WI38 (cell line): ENCODE results near the gene PDC.

Source experiments
- H3K4me3 ChIP-seq: 2 replicates; pipeline ENCODE4 v1.5.1; 2011; ENCODE audit warnings: low read depth, mild to moderate bottlenecking, control low read depth, low read length
- TF ChIP-seq, protein P1 (sequence below): IDR thresholded peaks from 2 replicates; pipeline ENCODE4 v1.5.1; 2012; ENCODE audit warnings: low read depth, mild to moderate bottlenecking, control low read depth, low read length

The PDC gene

GRCh38 chr1:186483561-186483960 is 22.6 kb upstream of the PDC start:
- TF ChIP-seq, protein P1, sequence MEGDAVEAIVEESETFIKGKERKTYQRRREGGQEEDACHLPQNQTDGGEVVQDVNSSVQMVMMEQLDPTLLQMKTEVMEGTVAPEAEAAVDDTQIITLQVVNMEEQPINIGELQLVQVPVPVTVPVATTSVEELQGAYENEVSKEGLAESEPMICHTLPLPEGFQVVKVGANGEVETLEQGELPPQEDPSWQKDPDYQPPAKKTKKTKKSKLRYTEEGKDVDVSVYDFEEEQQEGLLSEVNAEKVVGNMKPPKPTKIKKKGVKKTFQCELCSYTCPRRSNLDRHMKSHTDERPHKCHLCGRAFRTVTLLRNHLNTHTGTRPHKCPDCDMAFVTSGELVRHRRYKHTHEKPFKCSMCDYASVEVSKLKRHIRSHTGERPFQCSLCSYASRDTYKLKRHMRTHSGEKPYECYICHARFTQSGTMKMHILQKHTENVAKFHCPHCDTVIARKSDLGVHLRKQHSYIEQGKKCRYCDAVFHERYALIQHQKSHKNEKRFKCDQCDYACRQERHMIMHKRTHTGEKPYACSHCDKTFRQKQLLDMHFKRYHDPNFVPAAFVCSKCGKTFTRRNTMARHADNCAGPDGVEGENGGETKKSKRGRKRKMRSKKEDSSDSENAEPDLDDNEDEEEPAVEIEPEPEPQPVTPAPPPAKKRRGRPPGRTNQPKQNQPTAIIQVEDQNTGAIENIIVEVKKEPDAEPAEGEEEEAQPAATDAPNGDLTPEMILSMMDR = no peak
- no peak overlapping the region for H3K4me3 ChIP-seq

DNA sequence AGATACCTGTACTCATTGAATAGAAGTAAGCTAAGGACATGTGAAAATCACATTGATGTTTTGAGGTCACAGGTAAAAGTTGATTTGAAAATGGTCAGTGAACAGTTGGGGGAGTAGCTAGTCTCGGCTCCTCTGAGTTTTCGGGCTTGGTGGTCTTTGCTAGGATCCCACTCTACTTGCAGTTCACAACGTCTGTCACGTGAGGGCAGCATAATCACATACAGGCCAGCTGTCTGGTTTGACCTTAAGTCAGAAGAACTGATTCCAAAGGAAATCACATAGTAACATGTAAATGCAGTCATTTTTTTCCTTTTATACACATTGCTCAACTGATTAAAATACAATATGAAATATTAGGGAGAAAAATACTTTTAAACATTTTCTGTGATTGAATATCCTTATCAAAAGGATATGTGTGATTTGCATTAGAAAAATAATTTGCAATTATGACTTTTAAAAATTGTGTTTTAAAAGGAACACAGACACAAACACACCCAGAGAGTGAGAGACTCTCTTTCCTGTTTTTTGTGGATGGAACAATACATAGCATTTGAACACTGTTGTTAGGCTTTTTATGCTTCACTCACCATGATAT is 21.8 kb upstream of the PDC start:
- H3K4me3 ChIP-seq = no peak overlapping the region
- TF ChIP-seq, protein P1 = peak; percentile 94

GRCh38 chr1:186481303-186481888 is 20.5 kb upstream of the PDC start:
- no peak overlapping the region for H3K4me3 ChIP-seq
- TF ChIP-seq, protein P1 = no peak

DNA sequence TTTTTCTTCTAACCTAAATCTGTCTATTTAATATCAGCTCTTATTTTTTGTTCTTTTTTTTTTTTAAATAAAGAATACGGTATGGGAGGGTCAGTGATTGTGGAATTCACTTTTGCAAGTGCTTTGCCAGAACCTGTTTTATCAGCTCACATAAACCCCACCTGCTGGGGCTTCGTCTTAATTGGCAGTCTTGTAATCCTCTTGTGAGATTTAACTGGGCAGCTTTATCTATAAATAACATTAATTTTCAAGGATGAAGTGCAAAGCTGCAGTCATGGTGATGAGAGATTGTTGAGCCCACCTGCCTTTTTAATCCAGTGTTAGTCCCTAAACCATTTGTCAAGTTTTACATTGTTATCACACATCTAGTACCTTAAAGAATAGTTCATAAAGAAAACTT is 18.2 kb upstream of the PDC start:
- TF ChIP-seq, protein P1 = no peak
- H3K4me3 ChIP-seq = no peak overlapping the region

- TF ChIP-seq, protein P1 = no peak
These were observed 15.5 kb upstream of the PDC start for GRCh38 chr1:186476264-186477040.

GRCh38 chr1:186474208-186474607 is 13.3 kb upstream of the PDC start:
- H3K4me3 ChIP-seq = no peak overlapping the region
- TF ChIP-seq, protein P1 = no peak

More at GRCh38 chr1:186476264-186477040, 15.5 kb upstream of the PDC start:
- H3K4me3 ChIP-seq = no peak overlapping the region

GRCh38 chr1:186473047-186473446 is 12.1 kb upstream of the PDC start:
- no peak overlapping the region for H3K4me3 ChIP-seq
- TF ChIP-seq, protein P1 = no peak
